ENCODE results near the gene SEMA3F.

GRCh38 chr3:50220109-50220508 is 65.0 kb downstream of the SEMA3F start:
- TF ChIP-seq CTCF (IDR thresholded peaks at IDR 0.05; ENCODE audit: poor library complexity) (no peak), EZH2phosphoT487 (IDR thresholded peaks at IDR 0.05; ENCODE audit: low read depth, severe bottlenecking, unreplicated experiment) (no peak)
